Measurements from ENCODE around the gene CCDC170.

The CCDC170 gene

DNA sequence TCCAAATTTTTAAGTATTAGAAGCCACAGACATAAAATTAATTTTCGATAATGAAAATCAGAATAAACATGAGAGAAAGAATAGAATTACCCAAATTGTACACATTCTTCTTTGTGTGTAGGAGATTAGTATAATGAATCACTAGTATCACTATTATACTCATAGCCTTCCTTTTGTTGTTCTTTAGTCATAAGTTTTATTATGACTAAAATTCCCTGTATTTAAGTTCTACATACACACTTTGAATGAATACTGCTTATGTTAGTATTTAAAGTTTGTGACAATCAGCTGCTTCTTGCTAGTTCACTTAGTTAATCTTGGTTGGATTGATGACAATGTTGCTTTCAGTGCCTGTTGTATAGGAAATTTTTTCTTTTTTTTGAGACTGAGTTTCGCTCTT, 72.7 kb downstream of the CCDC170 start:
- no peak overlapping the region for H3K4me3 ChIP-seq (ENCODE audit: control insufficient read depth, low read depth, low read length)
- DNase-seq (ENCODE audit: low read depth), result no peak
- no peak for TF ChIP-seq CTCF (conservative IDR thresholded peaks at IDR 0.05; ENCODE audit: control insufficient read depth, insufficient read depth, low read depth, low read length)

DNA sequence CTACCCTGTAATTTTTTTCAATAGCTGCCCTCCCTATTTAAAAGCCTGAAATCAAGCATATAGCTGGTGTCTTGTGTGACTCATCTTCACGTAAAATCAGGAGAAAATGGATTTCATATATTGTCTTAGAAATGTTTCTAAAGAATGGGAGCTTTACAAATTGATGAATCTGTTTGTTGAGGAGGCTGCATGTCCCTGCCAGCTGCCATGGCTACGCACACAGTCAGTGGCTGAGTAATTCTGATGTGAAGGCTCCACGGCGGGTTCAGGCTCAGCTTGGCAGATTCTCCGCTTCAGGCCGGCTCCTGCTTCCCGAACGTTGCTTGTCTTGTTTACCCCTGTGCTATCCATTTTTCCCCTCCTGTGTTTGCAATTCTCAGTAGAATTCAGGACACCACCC, 82.8 kb downstream of the CCDC170 start:
- no peak for DNase-seq (ENCODE audit: low read depth)
- TF ChIP-seq CTCF (conservative IDR thresholded peaks at IDR 0.05; ENCODE audit: control insufficient read depth, insufficient read depth, low read depth, low read length), result no peak
- no peak overlapping the region for H3K4me3 ChIP-seq (ENCODE audit: control insufficient read depth, low read depth, low read length)

- no peak for TF ChIP-seq CTCF (conservative IDR thresholded peaks at IDR 0.05; ENCODE audit: control insufficient read depth, insufficient read depth, low read depth, low read length)
- H3K4me3 ChIP-seq (ENCODE audit: control insufficient read depth, low read depth, low read length), result no peak overlapping the region
- no peak for DNase-seq (ENCODE audit: low read depth)
Measured at GRCh38 chr6:151577257-151577656, 83.4 kb downstream of the CCDC170 start.

DNA sequence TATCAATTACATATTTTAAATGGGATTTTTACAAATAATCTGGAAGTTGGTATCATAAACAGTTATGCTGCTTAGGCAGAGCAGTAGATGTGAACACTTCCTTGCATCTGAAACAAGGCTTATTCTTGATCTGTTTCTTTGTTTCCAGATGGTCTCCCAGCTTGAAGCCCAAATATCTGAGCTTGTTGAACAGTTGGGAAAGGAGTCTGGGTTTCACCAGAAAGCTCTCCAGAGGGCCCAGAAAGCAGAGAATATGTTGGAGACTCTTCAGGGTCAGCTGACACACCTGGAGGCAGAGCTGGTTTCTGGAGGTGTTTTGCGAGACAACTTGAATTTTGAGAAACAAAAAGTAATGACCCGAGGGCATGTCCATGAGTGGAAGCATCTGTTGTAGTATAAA, 91.9 kb downstream of the CCDC170 start:
- no peak overlapping the region for H3K4me3 ChIP-seq (ENCODE audit: control insufficient read depth, low read depth, low read length)
- TF ChIP-seq CTCF (conservative IDR thresholded peaks at IDR 0.05; ENCODE audit: control insufficient read depth, insufficient read depth, low read depth, low read length), result no peak
- no peak for DNase-seq (ENCODE audit: low read depth)

DNA sequence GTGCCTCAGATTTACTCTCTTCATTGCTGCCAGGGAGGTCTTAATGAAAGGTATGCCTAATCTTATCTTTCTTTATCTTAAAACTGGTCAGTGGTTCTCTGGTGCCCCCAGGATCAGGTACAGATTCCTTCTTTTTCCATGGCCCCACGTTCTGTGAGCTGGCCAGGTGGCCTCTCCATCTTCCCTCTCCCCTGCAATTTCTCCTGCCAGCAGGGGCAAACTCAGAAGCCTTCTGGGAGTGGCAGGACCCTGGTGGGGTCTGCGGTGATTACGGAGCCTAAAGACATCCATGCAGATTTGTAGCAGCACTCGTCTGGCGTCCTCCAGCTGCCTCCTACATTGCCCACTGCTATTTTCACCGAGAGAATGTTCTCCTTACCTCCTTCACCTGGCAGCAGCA, 95.8 kb downstream of the CCDC170 start:
- TF ChIP-seq CTCF (conservative IDR thresholded peaks at IDR 0.05; ENCODE audit: control insufficient read depth, insufficient read depth, low read depth, low read length), result no peak
- H3K4me3 ChIP-seq (ENCODE audit: control insufficient read depth, low read depth, low read length), result no peak overlapping the region
- no peak for DNase-seq (ENCODE audit: low read depth)

GRCh38 chr6:151590742-151591141, 96.9 kb downstream of the CCDC170 start:
- no peak overlapping the region for H3K4me3 ChIP-seq (ENCODE audit: control insufficient read depth, low read depth, low read length)
- TF ChIP-seq CTCF (conservative IDR thresholded peaks at IDR 0.05; ENCODE audit: control insufficient read depth, insufficient read depth, low read depth, low read length), result no peak
- DNase-seq (ENCODE audit: low read depth), result no peak

DNA sequence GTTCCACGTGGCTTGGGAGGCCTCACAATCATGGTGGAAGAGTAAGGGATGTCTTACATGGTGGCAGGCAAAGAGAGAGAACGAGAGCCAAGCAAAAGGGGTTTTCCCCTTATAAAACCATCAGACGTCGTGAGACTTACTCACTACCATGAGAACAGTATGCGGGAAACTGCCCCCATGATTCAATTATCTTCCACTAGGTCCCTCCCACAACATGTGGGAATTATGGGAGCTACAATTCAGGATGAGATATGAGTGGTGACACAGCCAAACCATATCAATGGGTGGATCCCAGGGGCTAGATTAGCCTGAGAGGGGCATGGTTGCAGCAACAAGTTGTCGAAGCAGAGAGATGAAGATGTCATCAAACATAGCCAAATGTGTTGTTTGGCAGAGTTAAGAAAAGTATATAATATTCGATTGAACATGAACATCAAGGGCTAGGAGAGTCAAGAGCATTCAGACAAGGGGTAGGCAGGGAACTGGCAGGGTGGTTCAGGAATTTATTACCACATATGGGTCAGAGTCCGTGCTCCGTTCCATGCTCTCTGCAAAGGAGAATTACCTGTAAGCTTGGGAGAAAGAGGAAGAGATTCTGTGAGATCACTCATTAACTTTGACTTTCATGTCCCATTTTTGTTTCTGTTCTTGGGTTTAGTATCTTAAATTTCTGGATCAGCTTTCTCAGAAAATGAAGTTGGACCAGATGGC, 98.8 kb downstream of the CCDC170 start:
- TF ChIP-seq CTCF (conservative IDR thresholded peaks at IDR 0.05; ENCODE audit: control insufficient read depth, insufficient read depth, low read depth, low read length), result no peak
- DNase-seq (ENCODE audit: low read depth), result no peak
- no peak overlapping the region for H3K4me3 ChIP-seq (ENCODE audit: control insufficient read depth, low read depth, low read length)

Measured in fibroblast of mammary gland (primary cell).